K562 (cell line): ENCODE results near the gene PRSS22. TPM values are rescaled to one million over a fixed set of nuclear protein-coding genes. Genes with fewer than 3 reads are reported as not detected.
A peak's percentile ranks its signal among the peaks of the same experiment; 100 is the strongest.

Source experiments
- BRCA1 ChIP-seq, 2 experiments: fragments of 450-650 bp in 1 of 2; sonication (generic) in 1 of 2; formaldehyde crosslinking in 1 of 2; IDR thresholded peaks; 2 replicates each; pipeline versions ENCODE4 v1.5.0 to v1.6.1; 2017 to 2020; ENCODE audit warnings: mild to moderate bottlenecking in 1 of 2, missing genetic modification reagents in 1 of 2
- CCAR2 ChIP-seq: fragments of 200-400 bp; formaldehyde crosslinking; IDR thresholded peaks from 2 replicates; pipeline ENCODE4 v1.6.1; 2017; ENCODE audit warnings: mild to moderate bottlenecking, low read depth, low read length
- GTF2A2 ChIP-seq: IDR thresholded peaks from 2 replicates; pipeline ENCODE4 v1.6.1; 2016; ENCODE audit warnings: mild to moderate bottlenecking, missing genetic modification characterization, missing compliant biosample characterization
- HDAC1 ChIP-seq, 2 experiments: fragments of 450-650 bp; IDR thresholded peaks; 2 replicates each; pipeline ENCODE4 v1.6.1; 2016 to 2017; ENCODE audit warnings: inconsistent platforms in 1 of 2, mild to moderate bottlenecking in 1 of 2, moderate library complexity in 1 of 2
- KLF10 ChIP-seq: fragments of 250-450 bp; sonication (Bioruptor Pico); IDR thresholded peaks from 2 replicates; pipeline ENCODE4 v1.6.1; 2021; ENCODE audit warnings: matching md5 sums
- MAX ChIP-seq: sonication (generic); formaldehyde crosslinking; IDR thresholded peaks from 2 replicates; pipeline ENCODE4 v1.9.0; 2022; ENCODE audit warnings: mild to moderate bottlenecking, missing genetic modification reagents
- PTRF ChIP-seq: fragments of 450-650 bp; IDR thresholded peaks from 2 replicates; pipeline ENCODE4 v1.6.1; 2016; ENCODE audit warnings: mild to moderate bottlenecking, missing genetic modification characterization, missing compliant biosample characterization
- PYGO2 ChIP-seq: fragments of 450-650 bp; IDR thresholded peaks from 2 replicates; pipeline ENCODE4 v1.6.1; 2016; ENCODE audit warnings: mild to moderate bottlenecking, missing genetic modification characterization, moderate library complexity, missing compliant biosample characterization
- RAD51 ChIP-seq: fragments of 450-650 bp; IDR thresholded peaks from 2 replicates; pipeline ENCODE4 v1.7.1; 2016; ENCODE audit warnings: low read depth, mild to moderate bottlenecking, borderline replicate concordance
- SIN3A ChIP-seq, 2 experiments: fragments of 150-350 bp in 1 of 2; IDR thresholded peaks; 2 replicates each; pipeline ENCODE4 v1.6.1; 2011 to 2016; ENCODE audit warnings: borderline replicate concordance in 2 of 2, low read depth in 2 of 2, low read length in 2 of 2, mild to moderate bottlenecking in 2 of 2, moderate library complexity in 2 of 2; ENCODE audit not compliant: control insufficient read depth in 1 of 2
- SPI1 ChIP-seq: IDR thresholded peaks from 2 replicates; pipeline ENCODE4 v1.6.1; 2011; ENCODE audit warnings: low read depth, low read length, control low read depth, borderline replicate concordance
- SRF ChIP-seq, 2 experiments: fragments of 250-450, 450-650 bp in 1 of 2; sonication (Bioruptor Pico) in 1 of 2; sonication (generic) in 1 of 2; formaldehyde crosslinking; IDR thresholded peaks; 2 replicates each; pipeline versions ENCODE4 v1.5.0 to v1.5.1; 2020 to 2022; ENCODE audit warnings: mild to moderate bottlenecking in 1 of 2, missing genetic modification reagents in 1 of 2
- TFAP4 ChIP-seq: sonication (generic); formaldehyde crosslinking; IDR thresholded peaks from 2 replicates; pipeline ENCODE4 v1.8.0; 2022; ENCODE audit warnings: missing genetic modification reagents, mild to moderate bottlenecking, moderate library complexity, borderline replicate concordance
- U2AF2 ChIP-seq: fragments of 200-400 bp; formaldehyde crosslinking; optimal IDR thresholded peaks from 2 replicates; pipeline ENCODE3; 2017; ENCODE audit warnings: low read depth, mild to moderate bottlenecking, low read length
- WHSC1 ChIP-seq: IDR thresholded peaks from one replicate; pipeline ENCODE4 v1.6.1; 2012; ENCODE audit warnings: low read length, control low read depth, inconsistent platforms
- ZNF133 ChIP-seq: fragments of 250-450 bp; sonication (Bioruptor Pico); IDR thresholded peaks from 2 replicates; pipeline ENCODE4 v1.4.0; 2020; ENCODE audit warnings: mild to moderate bottlenecking
- ZNF282 ChIP-seq: sonication (generic); formaldehyde crosslinking; IDR thresholded peaks from 2 replicates; pipeline ENCODE4 v1.8.1; 2023; ENCODE audit warnings: missing genetic modification reagents
- ZNF609 ChIP-seq: sonication (generic); formaldehyde crosslinking; IDR thresholded peaks from 2 replicates; pipeline ENCODE4 v1.8.1; 2023; ENCODE audit warnings: missing genetic modification reagents, mild to moderate bottlenecking, borderline replicate concordance
- ZZZ3 ChIP-seq: fragments of 450-650 bp; IDR thresholded peaks from 2 replicates; pipeline ENCODE4 v1.6.1; 2016; ENCODE audit warnings: antibody characterized with exemption, mild to moderate bottlenecking, moderate library complexity
- polyA plus RNA-seq, 8 experiments: library from polyadenylated mRNA; depleted of rRNA in 4 of 8; stranded (reverse) in 5 of 8; unstranded in 3 of 8; fragments of >200 nt; fragmentation: Nextera tagmentation in 2 of 8; fragmentation: Illumina TruSeq in 1 of 8; extraction: Ambion mirVana in 2 of 8; extraction: Trizol in 1 of 8; gene quantifications; 2 replicates each; pipeline versions ENCODE4 v1.2.1 to v1.2.3, GENCODE V29; 2011 to 2014; ENCODE audit warnings: inconsistent platforms in 1 of 8, missing spikeins in 1 of 8
- total RNA-seq, 7 experiments: library from RNA; depleted of rRNA in 6 of 7; stranded (reverse); fragments of >200 nt in 6 of 7; fragmentation: Illumina TruSeq in 2 of 7; extraction: Trizol in 2 of 7; gene quantifications; 2 replicates each; pipeline versions ENCODE4 v1.2.1 to v1.2.3, GENCODE V29; 2011 to 2021; ENCODE audit warnings: low replicate concordance in 1 of 7

PRSS22 gene
- total and polyA plus RNA-seq, 9 of the 15 experiments (the other 6 are each of a cell fraction or from before 2014, with no cell fraction given), result 0.13 to 0.42 TPM; not detected in 7

GRCh38 chr16:2811703-2812471 lies 46.1 kb downstream of the PRSS22 start (continued):
- TF ChIP-seq SIN3A (IDR thresholded peaks at IDR 0.05; ENCODE audit: borderline replicate concordance in 2 of 2, control insufficient read depth in 1 of 2, low read depth in 2 of 2, low read length in 2 of 2) (no peak), KLF10 (CRISPR knock-in tag) (no peak), TFAP4 (peak; percentile 64; the same call in 1 of the 2 replicates), MAX (no peak), ZNF133 (CRISPR knock-in tag) (no peak), PTRF (tag) (no peak), ZNF282 (CRISPR knock-in tag) (no peak), RAD51 (peak; percentile 16; the same call in 1 of the 2 replicates), U2AF2 (no peak), BRCA1 (IDR thresholded peaks at IDR 0.05) (no peak), BRCA1 (CRISPR knock-in tag; IDR thresholded peaks at IDR 0.05) (no peak), PYGO2 (tag) (no peak), ZZZ3 (no peak), CCAR2 (no peak), GTF2A2 (tag) (no peak), HDAC1 (IDR thresholded peaks at IDR 0.05) (no peak), SPI1 (no peak), WHSC1 (no peak), SRF (CRISPR knock-in tag; IDR thresholded peaks at IDR 0.05) (peak in 1 of 2 experiments; percentile 61; a peak in 1 of 4 replicates), ZNF609 (CRISPR knock-in tag) (no peak)
